GM12878 (cell line): Measurements from ENCODE around the gene YES1.

Source experiments
- CEBPZ ChIP-seq: fragments of 150-350 bp; IDR thresholded peaks from 2 replicates; pipeline ENCODE4 v1.6.1; 2016; ENCODE audit warnings: low read depth, low read length
- CTCF ChIP-seq, 3 experiments: IDR thresholded peaks in 2 of 3; conservative IDR thresholded peaks in 1 of 3; 2 replicates each; pipeline ENCODE4 v1.5.1; 2011; ENCODE audit warnings: low read depth in 3 of 3, low read length in 3 of 3, mild to moderate bottlenecking in 3 of 3, control low read depth in 2 of 3, moderate library complexity in 2 of 3, inconsistent platforms in 1 of 3, mixed read lengths in 1 of 3; ENCODE audit not compliant: control insufficient read depth in 2 of 3, insufficient read depth in 1 of 3; ENCODE audit errors: extremely low read depth in 1 of 3
- EZH2 ChIP-seq: IDR thresholded peaks from 2 replicates; pipeline ENCODE4 v1.6.1; 2012; ENCODE audit warnings: low read depth, mild to moderate bottlenecking, control low read depth, inconsistent platforms, low read length, borderline replicate concordance; ENCODE audit not compliant: control insufficient read depth
- KDM1A ChIP-seq: fragments of 200-600 bp; sonication (generic); IDR thresholded peaks from 2 replicates; pipeline ENCODE4 v1.6.1; 2016; ENCODE audit warnings: borderline replicate concordance
- POLR2A ChIP-seq: IDR thresholded peaks from 2 replicates; pipeline ENCODE4 v1.6.1; 2011; ENCODE audit warnings: low read depth, mild to moderate bottlenecking, low read length
- RFX5 ChIP-seq: IDR thresholded peaks from 2 replicates; pipeline ENCODE4 v1.6.1; 2011; ENCODE audit warnings: low read depth, low read length, improper control_type of control experiment
- ZNF24 ChIP-seq: fragments of 450-650 bp; IDR thresholded peaks from 2 replicates; pipeline ENCODE4 v1.6.1; 2017; ENCODE audit warnings: antibody characterized with exemption, mild to moderate bottlenecking
- ZNF687 ChIP-seq: fragments of 450-650 bp; IDR thresholded peaks from 2 replicates; pipeline ENCODE4 v1.6.1; 2017; ENCODE audit warnings: mild to moderate bottlenecking, moderate library complexity

- TF ChIP-seq CTCF (IDR thresholded peaks at IDR 0.05 in 2 of 3, conservative IDR thresholded peaks at IDR 0.05 in 1 of 3; ENCODE audit: control insufficient read depth in 2 of 3, extremely low read depth in 1 of 3, insufficient read depth in 1 of 3, low read depth in 3 of 3, low read length in 3 of 3) = no peak
- no peak for TF ChIP-seq CEBPZ
- TF ChIP-seq KDM1A = no peak
- no peak for TF ChIP-seq RFX5
- TF ChIP-seq ZNF687 = no peak
- TF ChIP-seq POLR2A = 0 out of 2 replicates have a peak, but pooled peaks have one; percentile 35
- TF ChIP-seq ZNF24 = no peak
- no peak for TF ChIP-seq EZH2
Measured at GRCh38 chr18:675307-675706, 136.7 kb downstream of the YES1 start.
